ENCODE measurements around the gene NOP53. TPM values are rescaled to one million over a fixed set of nuclear protein-coding genes. Genes with fewer than 3 reads are reported as not detected.

Gene NOP53
- total and polyA plus RNA-seq, 9 of the 15 experiments (the other 6 are each of a cell fraction or from before 2014, with no cell fraction given): 6.5 to 274 (median 145) TPM

DNA sequence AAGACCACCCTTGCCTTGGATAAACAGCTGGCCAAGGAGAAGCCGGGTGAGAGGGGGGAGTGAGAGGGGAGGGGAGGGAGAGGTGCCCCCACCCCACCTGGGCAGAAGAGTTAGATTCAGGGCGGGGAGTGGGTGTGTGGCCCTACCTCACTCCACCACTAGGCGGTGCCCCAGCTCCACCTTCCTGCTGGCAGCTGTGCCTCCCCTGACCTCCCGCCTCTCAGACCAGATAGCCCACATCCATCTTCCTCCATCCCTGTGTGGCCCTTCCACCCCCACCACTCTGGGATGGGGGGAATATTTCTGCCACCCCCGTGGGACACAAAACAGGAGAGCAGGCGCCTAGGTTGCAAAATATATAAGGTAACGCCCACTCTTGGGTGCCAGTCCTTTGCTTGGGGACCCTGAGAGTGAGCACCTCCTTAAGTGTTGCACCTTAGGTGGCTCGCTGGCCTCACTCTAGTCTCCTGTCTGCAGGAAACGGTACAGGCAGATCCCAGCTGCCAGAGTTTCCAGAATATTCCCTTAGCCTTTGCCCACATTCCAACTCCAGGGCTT, 45.9 kb upstream of the NOP53 start:
- ATAC-seq (peak; percentile 90), FAIRE-seq (peak; percentile 75), DNase-seq (ENCODE audit: extremely low read depth in 1 of 4, low spot score in 3 of 4) (peak; percentile 68 to 86 (median 82))
- 51% methylated on average over 7 of the region's 9 CpGs for WGBS (ENCODE audit: insufficient coverage, low coverage, missing lambda C conversion rate)
- Histone ChIP-seq H3K9me3 (replicated peaks; ENCODE audit: control insufficient read depth, insufficient read depth, low read depth, low read length) (no peaks in the 10 kb centered on the region), H4K20me1 (replicated peaks; ENCODE audit: control insufficient read depth, insufficient read depth, low read length) (no peaks in the 10 kb centered on the region), H3K27ac (ENCODE audit: extremely low read depth, low read depth, low read length) (no peak overlapping the region), H3K4me1 (replicated peaks in 1 of 2; ENCODE audit: control insufficient read depth in 2 of 2, insufficient read depth in 2 of 2, low read length in 2 of 2) (peaks cover 0 to 24% of the 10 kb centered on the region in 2 experiments; a peak in 2 of 5 replicates), H3K4me2 (ENCODE audit: insufficient read depth, low read length) (no peak overlapping the region), H3K27me3 (ENCODE audit: control insufficient read depth in 2 of 2, insufficient read depth in 2 of 2, low read length in 2 of 2) (no peaks in the 10 kb centered on the region), H3K36me3 (ENCODE audit: control insufficient read depth, insufficient read depth, low read length) (peaks cover 27% of the 10 kb centered on the region; the same call in 2 of the 3 replicates), H3K79me2 (ENCODE audit: control insufficient read depth, insufficient read depth, low read length) (no peaks in the 10 kb centered on the region), H3K9me1 (ENCODE audit: control insufficient read depth, insufficient read depth, low read length) (no peaks in the 10 kb centered on the region), H3K9ac (ENCODE audit: insufficient read depth in 1 of 2, low read depth in 2 of 2, low read length in 2 of 2) (no peak overlapping the region), H2AFZ (ENCODE audit: low read depth, low read length) (no peak overlapping the region), H3K4me3 (no peak overlapping the region)
- ChIA-PET CTCF (ENCODE audit: low intra/inter-chr PET ratio) (interaction anchor here (0.5 to 5.6 kb wide), 5 partner anchors 44 to 262 kb away, joined by 3 to 79 read pairs (median 6); no protein-coding TSS in a partner anchor), POLR2A (interaction anchor here (1.8 kb wide), 1 partner anchor 252 kb away, joined by 5 read pairs; no protein-coding TSS in a partner anchor)
- intact Hi-C loops (cut with micrococcal nuclease) (loop anchor here (5.0 to 10.0 kb wide), 3 partner anchors 97 to 405 kb away; partner anchors contain the start of gene NAPA), in situ Hi-C loops (cut with MboI) (loop anchor here (5.0 kb wide), 1 partner anchor 262 kb away; no protein-coding TSS in a partner anchor)
- no TSS peak for BruUV-seq (replicated peaks)
- TF ChIP-seq RAD21 (CRISPR knock-in tag; conservative IDR thresholded peaks at IDR 0.05 in 1 of 2, IDR thresholded peaks at IDR 0.05 in 1 of 2): peak; percentile 27 to 60; a peak in 3 of 4 replicates
- no peak for TF ChIP-seq POU5F1 (IDR thresholded peaks at IDR 0.05; ENCODE audit: borderline replicate concordance, low read depth, low read length, partially characterized antibody)
- TF ChIP-seq U2AF1 (optimal IDR thresholded peaks at IDR 0.05; ENCODE audit: low read depth, low read length): no peak
- TF ChIP-seq ZNF41 (CRISPR knock-in tag; conservative IDR thresholded peaks at IDR 0.05): no peak
- TF ChIP-seq, protein P1, sequence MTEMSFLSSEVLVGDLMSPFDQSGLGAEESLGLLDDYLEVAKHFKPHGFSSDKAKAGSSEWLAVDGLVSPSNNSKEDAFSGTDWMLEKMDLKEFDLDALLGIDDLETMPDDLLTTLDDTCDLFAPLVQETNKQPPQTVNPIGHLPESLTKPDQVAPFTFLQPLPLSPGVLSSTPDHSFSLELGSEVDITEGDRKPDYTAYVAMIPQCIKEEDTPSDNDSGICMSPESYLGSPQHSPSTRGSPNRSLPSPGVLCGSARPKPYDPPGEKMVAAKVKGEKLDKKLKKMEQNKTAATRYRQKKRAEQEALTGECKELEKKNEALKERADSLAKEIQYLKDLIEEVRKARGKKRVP (CRISPR knock-in tag; IDR thresholded peaks at IDR 0.05): no peak
- TF ChIP-seq, protein P2, sequence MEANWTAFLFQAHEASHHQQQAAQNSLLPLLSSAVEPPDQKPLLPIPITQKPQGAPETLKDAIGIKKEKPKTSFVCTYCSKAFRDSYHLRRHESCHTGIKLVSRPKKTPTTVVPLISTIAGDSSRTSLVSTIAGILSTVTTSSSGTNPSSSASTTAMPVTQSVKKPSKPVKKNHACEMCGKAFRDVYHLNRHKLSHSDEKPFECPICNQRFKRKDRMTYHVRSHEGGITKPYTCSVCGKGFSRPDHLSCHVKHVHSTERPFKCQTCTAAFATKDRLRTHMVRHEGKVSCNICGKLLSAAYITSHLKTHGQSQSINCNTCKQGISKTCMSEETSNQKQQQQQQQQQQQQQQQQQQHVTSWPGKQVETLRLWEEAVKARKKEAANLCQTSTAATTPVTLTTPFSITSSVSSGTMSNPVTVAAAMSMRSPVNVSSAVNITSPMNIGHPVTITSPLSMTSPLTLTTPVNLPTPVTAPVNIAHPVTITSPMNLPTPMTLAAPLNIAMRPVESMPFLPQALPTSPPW (CRISPR knock-in tag; IDR thresholded peaks at IDR 0.05): peak; percentile 59
- TF ChIP-seq, protein P3, sequence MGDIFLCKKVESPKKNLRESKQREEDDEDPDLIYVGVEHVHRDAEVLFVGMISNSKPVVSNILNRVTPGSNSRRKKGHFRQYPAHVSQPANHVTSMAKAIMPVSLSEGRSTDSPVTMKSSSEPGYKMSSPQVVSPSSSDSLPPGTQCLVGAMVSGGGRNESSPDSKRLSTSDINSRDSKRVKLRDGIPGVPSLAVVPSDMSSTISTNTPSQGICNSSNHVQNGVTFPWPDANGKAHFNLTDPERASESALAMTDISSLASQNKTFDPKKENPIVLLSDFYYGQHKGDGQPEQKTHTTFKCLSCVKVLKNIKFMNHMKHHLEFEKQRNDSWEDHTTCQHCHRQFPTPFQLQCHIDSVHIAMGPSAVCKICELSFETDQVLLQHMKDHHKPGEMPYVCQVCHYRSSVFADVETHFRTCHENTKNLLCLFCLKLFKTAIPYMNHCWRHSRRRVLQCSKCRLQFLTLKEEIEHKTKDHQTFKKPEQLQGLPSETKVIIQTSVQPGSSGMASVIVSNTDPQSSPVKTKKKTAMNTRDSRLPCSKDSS (IDR thresholded peaks at IDR 0.05; ENCODE audit: low read depth, partially characterized antibody): no peak
- TF ChIP-seq CREB1 (IDR thresholded peaks at IDR 0.05): no peak
- no peak for TF ChIP-seq CREB1 (CRISPR knock-in tag; IDR thresholded peaks at IDR 0.05)
- TF ChIP-seq ZNF212 (CRISPR knock-in tag; IDR thresholded peaks at IDR 0.05): no peak
- no peak for TF ChIP-seq PTTG1 (tag; IDR thresholded peaks at IDR 0.05; ENCODE audit: low read depth)
